Stimulated activated CD8-positive, alpha-beta memory T cell treated with anti-CD3 and anti-CD28 coated beads, Interleukin-7, amount 100 ng/mL, for 48 hours (primary cell): ENCODE measurements around the gene FXYD5.

ENCODE experiments used
- DNase-seq, 2 donors: peaks; one replicate each; pipeline ENCODE4 v3.0.0-alpha.2; 2020; ENCODE audit warnings: low read depth in 1 of 2; ENCODE audit errors: extremely low read depth in 1 of 2

Gene FXYD5

GRCh38 chr19:35154525-35155406 is at the start of gene FXYD5:
TSS of gene FXYD5 (plus strand) at chr19:35154735. CDS start at chr19:35155551, 816 bp downstream.
- DNase-seq: peak; percentile 64 to 84

- DNase-seq: no peak
Measured at GRCh38 chr19:35105047-35105410, 49.5 kb upstream of the FXYD5 start.

- no peak for DNase-seq
Measured at GRCh38 chr19:35105411-35106290, 48.9 kb upstream of the FXYD5 start.

- no peak for DNase-seq
Measured at GRCh38 chr19:35106291-35106583, 48.3 kb upstream of the FXYD5 start.

- DNase-seq: no peak
Measured at GRCh38 chr19:35106898-35107541, 47.5 kb upstream of the FXYD5 start.

GRCh38 chr19:35107545-35107944 is 47.0 kb upstream of the FXYD5 start:
- DNase-seq: no peak

GRCh38 chr19:35108730-35109129 is 45.8 kb upstream of the FXYD5 start:
- DNase-seq: no peak

GRCh38 chr19:35109395-35110112 is 45.0 kb upstream of the FXYD5 start:
- no peak for DNase-seq

GRCh38 chr19:35110974-35111373 is 43.6 kb upstream of the FXYD5 start:
- no peak for DNase-seq

GRCh38 chr19:35112995-35113688 is 41.4 kb upstream of the FXYD5 start:
- DNase-seq: no peak

- peak in 1 of 2 donors; percentile 51 for DNase-seq
Measured at GRCh38 chr19:35114353-35115176, 40.0 kb upstream of the FXYD5 start.

GRCh38 chr19:35115177-35115951 is 39.2 kb upstream of the FXYD5 start, which contains the start of gene FXYD3:
TSS of gene FXYD3 (plus strand) at chr19:35115823. CDS start at chr19:35119377, 3,554 bp downstream.
- DNase-seq: no peak

- DNase-seq: no peak
Measured at GRCh38 chr19:35116072-35116801, 38.3 kb upstream of the FXYD5 start.

- DNase-seq: no peak
Measured at GRCh38 chr19:35117116-35117515, 37.4 kb upstream of the FXYD5 start.

- no peak for DNase-seq
Measured at GRCh38 chr19:35117799-35118198, 36.7 kb upstream of the FXYD5 start.

- no peak for DNase-seq
Measured at GRCh38 chr19:35118268-35119020, 36.1 kb upstream of the FXYD5 start.

GRCh38 chr19:35119091-35119490 is 35.4 kb upstream of the FXYD5 start:
- no peak for DNase-seq
